GM19324 (cell line): ENCODE results near the gene IGSF21.

Experiments used
- ATAC-seq: cut with Tn5 transposase; IDR thresholded peaks from one replicate; pipeline ENCODE4 v1.9.1; 2021; ENCODE audit warnings: mild to moderate bottlenecking, moderate library complexity; ENCODE audit not compliant: unreplicated experiment, low FRiP score

IGSF21 gene

DNA sequence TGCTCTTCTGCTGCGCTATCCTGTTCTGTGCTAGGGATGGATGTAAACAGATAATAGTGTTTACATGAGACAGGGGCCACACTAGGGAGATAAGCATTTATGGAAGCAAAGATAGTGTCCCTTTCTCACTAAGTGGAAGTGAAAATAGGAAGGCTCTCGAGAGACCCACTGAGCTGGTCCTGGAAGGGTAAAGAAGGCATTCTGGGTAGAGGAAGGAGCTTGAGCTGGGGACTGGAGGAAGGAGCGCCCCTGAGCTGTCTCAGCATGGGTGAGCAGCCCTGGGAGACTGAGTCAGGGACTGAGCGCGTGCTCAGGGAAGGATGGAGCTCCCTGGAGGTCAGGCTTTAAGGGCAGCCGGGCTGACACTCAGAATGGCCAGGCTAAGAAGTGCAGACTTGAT lies 93.3 kb downstream of the IGSF21 start:
- no peak for ATAC-seq

DNA sequence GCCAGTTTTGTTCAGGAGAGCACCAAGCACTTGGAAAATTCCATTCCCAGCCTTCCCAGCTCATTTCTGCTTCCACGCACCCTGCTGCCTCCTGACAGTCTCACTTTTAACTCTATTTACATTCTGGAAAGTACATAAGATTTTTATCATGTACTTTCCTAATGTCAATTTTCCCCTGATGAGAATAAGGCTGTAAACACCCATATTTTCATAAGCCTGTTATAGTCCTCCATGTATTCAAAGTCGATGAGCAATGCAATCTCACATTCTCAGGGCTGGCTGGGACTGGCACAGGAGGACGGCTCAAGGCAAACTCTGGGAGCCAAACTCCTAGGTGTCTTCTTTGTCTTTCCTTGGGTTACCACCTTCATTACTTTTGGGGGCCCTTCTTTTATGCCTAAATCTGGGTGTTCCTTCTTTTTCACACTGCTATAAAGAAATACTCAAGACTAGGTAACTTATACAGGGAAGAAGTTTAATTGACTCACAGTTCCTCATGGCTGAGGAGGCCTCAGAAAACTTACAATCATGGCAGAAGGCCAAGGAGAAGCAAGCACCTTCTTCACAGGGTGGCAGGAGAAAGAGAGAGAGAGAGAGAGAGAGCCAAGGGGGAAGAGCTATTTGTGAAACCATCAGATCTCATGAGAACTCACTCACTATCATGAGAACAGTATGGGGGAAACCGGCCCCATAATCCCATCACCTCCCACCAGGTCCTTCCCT lies 94.6 kb downstream of the IGSF21 start:
- no peak for ATAC-seq

DNA sequence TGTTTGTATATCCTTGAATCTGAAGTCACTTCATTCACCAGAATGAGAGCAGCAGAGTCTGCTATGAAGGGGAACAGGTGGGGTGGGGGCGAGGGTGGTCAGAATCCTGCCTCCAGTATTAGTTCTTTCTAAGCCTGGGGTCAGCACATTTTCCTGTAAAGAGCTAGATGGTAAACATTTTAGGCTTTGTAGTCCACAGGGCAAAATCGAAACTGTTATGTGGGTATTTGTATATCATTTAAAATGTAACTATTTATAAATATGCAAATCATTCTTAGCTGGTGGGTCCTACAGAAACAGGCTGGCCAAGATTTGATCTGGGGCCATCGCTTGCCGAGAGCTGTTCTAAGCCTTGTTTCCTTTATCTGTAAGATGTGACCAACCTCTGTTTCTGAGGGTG lies 96.0 kb downstream of the IGSF21 start:
- no peak for ATAC-seq

DNA sequence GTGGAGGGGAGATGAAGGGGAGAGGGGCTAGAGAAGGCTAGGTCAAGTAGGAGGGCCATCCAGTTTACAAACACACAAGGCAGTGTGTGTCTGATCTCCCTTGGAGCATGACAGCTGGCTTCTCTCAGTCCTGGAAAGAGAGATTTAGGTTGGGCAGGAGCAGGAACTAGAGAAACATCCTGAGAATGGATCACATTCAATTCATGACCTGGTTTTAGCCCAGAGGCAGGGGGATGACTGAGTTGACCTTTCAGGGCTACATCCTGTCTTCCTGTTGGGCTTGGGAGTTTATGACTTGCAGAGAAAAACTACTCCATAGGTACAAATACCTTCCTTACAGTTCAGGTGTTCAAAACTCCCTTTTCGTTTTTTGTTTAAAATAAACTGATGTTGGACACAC lies 97.0 kb downstream of the IGSF21 start:
- ATAC-seq: no peak

- ATAC-seq: no peak
Observed at GRCh38 chr1:18205319-18205718, 97.7 kb downstream of the IGSF21 start.

DNA sequence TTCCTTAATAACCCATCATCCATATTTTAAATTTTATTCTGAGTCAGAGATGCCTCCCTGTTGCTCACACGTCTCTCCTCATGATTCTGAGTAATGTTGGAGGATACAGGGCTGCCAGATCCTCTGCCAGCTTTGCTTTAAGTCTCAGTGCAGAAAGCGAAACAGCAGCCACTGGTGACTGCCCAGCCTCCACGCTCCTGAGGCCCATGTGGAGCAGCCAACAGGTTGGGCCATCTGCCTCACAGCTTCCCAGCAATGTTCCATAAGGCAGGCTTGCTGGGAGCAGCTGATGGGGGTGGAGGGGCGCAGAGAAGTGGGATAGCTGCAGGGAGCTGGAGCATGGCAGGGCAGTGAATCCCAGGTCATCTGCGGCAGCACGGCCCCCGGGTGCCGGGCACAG lies 104.2 kb downstream of the IGSF21 start:
- ATAC-seq: no peak

DNA sequence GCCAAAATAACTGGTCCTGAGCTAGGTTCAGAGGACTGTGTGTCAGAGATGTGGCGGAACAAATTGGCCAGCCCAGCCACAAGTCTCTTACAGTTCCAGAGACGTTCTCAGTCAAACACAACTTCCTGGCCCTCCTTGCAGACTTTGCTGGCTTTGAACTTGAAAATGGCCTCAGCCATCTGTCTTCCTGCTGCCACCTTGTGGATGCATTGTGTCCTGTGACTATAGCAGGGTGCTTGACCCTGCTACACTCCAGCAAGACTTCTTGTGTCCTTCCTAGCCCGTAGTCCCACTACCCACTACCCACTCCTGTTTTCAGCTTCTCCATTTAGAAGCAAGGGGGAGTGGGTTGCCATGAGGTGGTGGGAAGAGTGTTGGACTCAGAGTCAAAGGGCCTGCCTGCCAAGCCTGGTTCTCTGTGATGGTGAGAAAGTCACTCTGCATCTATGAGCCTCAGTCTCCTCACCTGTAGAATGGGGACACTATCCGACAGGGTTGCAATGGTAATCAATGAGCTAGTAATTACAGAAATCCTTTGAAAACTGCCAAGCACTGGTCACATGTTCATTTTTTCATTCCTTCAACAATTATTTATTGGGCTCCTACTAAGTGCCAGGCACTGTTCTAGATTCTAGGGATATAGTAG lies 109.9 kb downstream of the IGSF21 start:
- no peak for ATAC-seq

- ATAC-seq: no peak
Observed at GRCh38 chr1:18229625-18230024, 122.0 kb downstream of the IGSF21 start.

- ATAC-seq: no peak
Observed at GRCh38 chr1:18230321-18230720, 122.7 kb downstream of the IGSF21 start.

GRCh38 chr1:18230840-18231239 lies 123.2 kb downstream of the IGSF21 start:
- no peak for ATAC-seq

- no peak for ATAC-seq
Observed at GRCh38 chr1:18232052-18232451, 124.5 kb downstream of the IGSF21 start.

- no peak for ATAC-seq
Observed at GRCh38 chr1:18233176-18233864, 125.7 kb downstream of the IGSF21 start.

- no peak for ATAC-seq
Observed at GRCh38 chr1:18234790-18235242, 127.2 kb downstream of the IGSF21 start.

GRCh38 chr1:18237371-18237770 lies 129.8 kb downstream of the IGSF21 start:
- ATAC-seq: no peak

DNA sequence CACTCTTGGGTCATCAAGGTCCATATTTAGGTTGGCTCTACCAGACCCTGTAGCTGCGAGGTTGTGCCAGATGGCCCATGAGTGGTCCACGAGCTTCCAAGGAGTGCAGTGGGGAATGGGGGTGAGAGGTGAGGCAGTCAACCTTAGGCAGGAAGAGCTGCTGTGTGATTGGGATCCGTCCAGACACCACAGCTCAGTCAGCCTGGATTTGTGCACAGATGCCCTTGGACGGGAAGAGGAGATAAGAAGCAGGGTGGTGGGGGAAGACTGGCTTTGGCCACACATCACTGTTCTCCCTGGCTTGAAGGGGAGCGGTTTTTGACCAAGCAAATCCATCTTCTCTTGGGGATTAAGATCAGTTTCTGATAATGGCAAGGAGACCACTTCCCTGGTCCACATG lies 130.6 kb downstream of the IGSF21 start:
- no peak for ATAC-seq

DNA sequence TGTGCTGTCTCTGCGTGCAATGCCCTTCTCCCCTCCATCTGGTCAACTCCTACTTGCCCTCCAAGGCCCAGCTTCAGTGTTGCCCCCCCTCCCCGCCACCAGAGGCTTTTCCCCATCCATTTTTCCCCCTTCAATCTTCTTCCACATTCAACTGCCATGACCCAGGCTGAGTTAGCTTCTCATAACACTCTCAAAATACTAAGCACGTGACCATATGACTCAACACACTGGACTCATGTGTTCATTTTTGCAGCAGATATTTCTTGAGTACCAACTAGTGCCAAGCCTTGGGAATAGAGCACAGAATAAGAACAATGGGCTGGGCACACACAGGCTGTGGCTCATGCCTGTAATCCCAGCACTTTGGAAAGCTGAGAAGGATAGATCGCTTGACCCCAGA lies 132.1 kb downstream of the IGSF21 start:
- no peak for ATAC-seq

GRCh38 chr1:18240906-18241305 lies 133.3 kb downstream of the IGSF21 start:
- ATAC-seq: no peak

GRCh38 chr1:18241891-18242290 lies 134.3 kb downstream of the IGSF21 start:
- no peak for ATAC-seq

GRCh38 chr1:18243503-18244175 lies 136.0 kb downstream of the IGSF21 start:
- no peak for ATAC-seq

DNA sequence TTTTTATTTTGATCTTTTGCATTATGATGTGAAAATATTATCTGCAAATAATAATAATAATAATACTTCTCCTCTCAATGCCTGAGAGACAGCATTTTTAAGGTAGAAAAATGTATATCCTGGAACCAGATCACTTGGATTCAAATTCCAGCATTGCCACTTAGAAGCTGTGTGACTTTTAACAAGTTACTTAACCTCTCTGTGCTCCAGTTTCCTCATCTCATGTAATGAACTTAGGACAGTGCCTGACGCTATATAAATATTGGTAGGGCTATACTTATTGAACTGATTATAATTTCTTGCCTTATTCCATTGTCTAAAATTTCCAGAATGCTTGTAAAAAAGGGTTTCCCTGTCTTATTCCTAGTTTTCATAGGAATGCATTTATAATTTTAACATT lies 137.2 kb downstream of the IGSF21 start:
- ATAC-seq: no peak

GRCh38 chr1:18245647-18246046 lies 138.0 kb downstream of the IGSF21 start:
- ATAC-seq: no peak
